Subcutaneous adipose tissue (tissue), 4 donors: ENCODE data around the gene UBASH3B. TPM values are rescaled to one million over a fixed set of nuclear protein-coding genes. Genes with fewer than 3 reads are reported as not detected.

Source experiments
- CTCF ChIP-seq: fragments of 450-650 bp; IDR thresholded peaks from one replicate; pipeline ENCODE4 v1.5.1; 2016; ENCODE audit warnings: low read depth, mild to moderate bottlenecking, control low read depth, antibody characterized with exemption, moderate library complexity
- total RNA-seq, 4 donors: library from RNA; depleted of rRNA; stranded (reverse); fragments of >200 nt; gene quantifications; one replicate each; pipeline ENCODE4 v1.1.0, GENCODE V29; 2016

The UBASH3B gene
- total RNA-seq, 4 donors from 2014 or later, result 2.4 to 15.3 (median 7.1) TPM

DNA sequence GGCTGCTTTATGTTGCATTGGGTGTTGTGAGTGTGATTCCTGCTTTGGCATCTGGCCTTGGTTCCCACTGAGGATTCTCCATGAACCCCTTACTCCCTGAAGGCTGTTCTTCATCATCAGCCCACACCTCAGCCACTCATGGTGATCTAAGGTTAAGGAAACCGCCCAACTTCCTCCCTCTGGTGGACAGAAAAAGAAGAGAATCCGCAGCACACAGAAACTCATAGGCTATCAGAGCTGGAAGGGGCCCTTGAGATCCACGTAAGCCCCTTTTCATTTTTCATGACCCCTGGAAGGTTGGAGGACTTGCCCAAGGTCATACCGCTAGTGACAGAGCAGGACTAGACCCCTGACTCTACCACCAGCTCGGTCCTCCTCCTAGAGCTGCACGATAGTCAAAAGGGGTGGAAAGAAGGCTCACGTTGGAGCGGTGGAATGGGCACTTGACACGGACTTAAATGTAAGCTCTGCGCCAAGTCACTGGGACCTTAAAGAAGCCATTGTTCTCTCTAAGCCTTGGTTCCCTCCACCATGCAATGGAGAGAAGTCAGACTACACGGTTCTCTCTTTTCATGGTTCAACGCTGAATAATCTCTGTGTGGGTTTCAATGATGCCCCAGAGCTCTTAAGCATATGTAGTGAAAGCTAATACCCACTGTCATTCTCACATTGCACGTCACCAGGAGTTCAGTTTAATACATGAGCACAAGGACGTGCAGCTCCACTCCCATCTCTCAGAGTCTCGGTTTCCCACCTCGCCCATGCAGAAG is 99.2 kb downstream of the UBASH3B start:
- TF ChIP-seq CTCF, result no peak

DNA sequence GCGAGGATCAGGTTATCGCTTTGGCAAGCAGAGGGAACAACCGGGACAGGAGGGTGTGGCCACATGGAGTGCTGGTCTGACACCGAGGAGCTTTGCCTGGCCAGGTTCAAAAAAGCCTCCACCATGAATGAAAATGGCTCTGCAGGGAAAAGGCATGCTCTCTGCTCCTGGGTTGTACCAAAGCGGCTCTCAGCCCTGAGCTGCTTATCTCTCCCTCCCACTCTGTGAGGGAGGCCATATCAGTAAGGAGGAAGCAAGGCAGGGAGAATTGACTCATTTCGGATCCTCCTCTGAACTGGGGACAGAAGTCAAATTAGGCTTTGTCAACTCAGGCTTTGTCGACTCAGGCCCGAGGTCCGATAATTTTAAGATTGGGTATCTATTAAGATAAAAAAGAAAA is 99.9 kb downstream of the UBASH3B start:
- no peak for TF ChIP-seq CTCF

- no peak for TF ChIP-seq CTCF
Measured at GRCh38 chr11:122755941-122756340, 100.4 kb downstream of the UBASH3B start.

DNA sequence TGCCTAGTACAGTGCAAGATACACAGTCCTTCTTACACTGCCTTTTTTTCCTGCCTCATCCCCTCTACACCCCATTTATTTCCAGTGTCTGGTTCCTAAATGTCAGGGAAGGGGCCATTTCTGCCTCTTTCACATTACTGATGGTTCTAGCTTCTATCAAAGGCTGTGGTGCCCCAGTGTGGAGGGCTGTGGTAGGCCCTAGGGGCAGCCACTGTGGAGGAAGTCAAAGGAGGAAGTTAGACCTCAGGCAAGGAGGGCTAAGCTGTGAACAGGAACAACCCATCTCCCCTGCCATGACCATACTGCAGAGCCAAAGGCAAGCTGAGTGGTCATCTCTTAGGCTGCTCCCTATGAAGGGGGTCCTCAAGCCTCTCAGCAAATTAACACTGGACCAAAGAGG is 100.9 kb downstream of the UBASH3B start:
- no peak for TF ChIP-seq CTCF

GRCh38 chr11:122757201-122757600 is 101.7 kb downstream of the UBASH3B start:
- no peak for TF ChIP-seq CTCF

GRCh38 chr11:122758339-122758738 is 102.8 kb downstream of the UBASH3B start:
- TF ChIP-seq CTCF, result no peak

GRCh38 chr11:122758974-122759373 is 103.5 kb downstream of the UBASH3B start:
- no peak for TF ChIP-seq CTCF
